ENCODE results near the gene NFIB. TPM values are rescaled to one million over a fixed set of nuclear protein-coding genes. Genes with fewer than 3 reads are reported as not detected.

NFIB gene
- total RNA-seq, 1 donor from 2014 or later: 66.3 TPM

GRCh38 chr9:14245901-14246525 lies 67.9 kb downstream of the NFIB start:
- Mint-ChIP-seq H3K27me3 (ENCODE audit: low read depth) (no peaks in the 10 kb centered on the region), H3K4me1 (ENCODE audit: low read depth) (peaks cover 64% of the 10 kb centered on the region), H3K36me3 (ENCODE audit: low read depth) (no peaks in the 10 kb centered on the region), H3K9me3 (ENCODE audit: low read depth) (no peaks in the 10 kb centered on the region), H3K4me3 (ENCODE audit: unreplicated experiment) (no peak overlapping the region), H3K27ac (ENCODE audit: unreplicated experiment) (peak overlapping the region; percentile 76)
- TF ChIP-seq CTCF (IDR thresholded peaks at IDR 0.05): no peak
- DNase-seq (ENCODE audit: low spot score): no peak

GRCh38 chr9:14243514-14244042 lies 70.4 kb downstream of the NFIB start:
- Mint-ChIP-seq H3K4me3 (ENCODE audit: unreplicated experiment) (no peak overlapping the region), H3K27ac (ENCODE audit: unreplicated experiment) (no peak overlapping the region)
- no peak for DNase-seq (ENCODE audit: low spot score)

GRCh38 chr9:14242150-14242805 lies 71.7 kb downstream of the NFIB start:
- peaks cover 71% of the 10 kb centered on the region for H3K4me1 Mint-ChIP-seq (ENCODE audit: low read depth)
- no peak for DNase-seq (ENCODE audit: low spot score)
- TF ChIP-seq CTCF (IDR thresholded peaks at IDR 0.05): no peak
- no peak overlapping the region for H3K27ac Mint-ChIP-seq (ENCODE audit: unreplicated experiment)
- no peaks in the 10 kb centered on the region for H3K36me3 Mint-ChIP-seq (ENCODE audit: low read depth)
- no peak overlapping the region for H3K4me3 Mint-ChIP-seq (ENCODE audit: unreplicated experiment)
- H3K9me3 Mint-ChIP-seq (ENCODE audit: low read depth): no peaks in the 10 kb centered on the region
- H3K27me3 Mint-ChIP-seq (ENCODE audit: low read depth): no peaks in the 10 kb centered on the region

More at GRCh38 chr9:14243514-14244042, 70.4 kb downstream of the NFIB start:
- peaks cover 62% of the 10 kb centered on the region for H3K4me1 Mint-ChIP-seq (ENCODE audit: low read depth)
- no peaks in the 10 kb centered on the region for H3K9me3 Mint-ChIP-seq (ENCODE audit: low read depth)
- H3K27me3 Mint-ChIP-seq (ENCODE audit: low read depth): no peaks in the 10 kb centered on the region
- H3K36me3 Mint-ChIP-seq (ENCODE audit: low read depth): no peaks in the 10 kb centered on the region
- TF ChIP-seq CTCF (IDR thresholded peaks at IDR 0.05): no peak

GRCh38 chr9:14240537-14240936 lies 73.4 kb downstream of the NFIB start:
- Mint-ChIP-seq H3K4me3 (ENCODE audit: unreplicated experiment) (no peak overlapping the region), H3K9me3 (ENCODE audit: low read depth) (no peaks in the 10 kb centered on the region), H3K36me3 (ENCODE audit: low read depth) (no peaks in the 10 kb centered on the region), H3K27me3 (ENCODE audit: low read depth) (no peaks in the 10 kb centered on the region), H3K27ac (ENCODE audit: unreplicated experiment) (no peak overlapping the region), H3K4me1 (ENCODE audit: low read depth) (peaks cover 56% of the 10 kb centered on the region)
- DNase-seq (ENCODE audit: low spot score): no peak
- TF ChIP-seq CTCF (IDR thresholded peaks at IDR 0.05): no peak

GRCh38 chr9:14238518-14238917 lies 75.4 kb downstream of the NFIB start:
- Mint-ChIP-seq H3K36me3 (ENCODE audit: low read depth) (peaks cover 2% of the 10 kb centered on the region), H3K4me3 (ENCODE audit: unreplicated experiment) (no peak overlapping the region), H3K9me3 (ENCODE audit: low read depth) (no peaks in the 10 kb centered on the region), H3K27me3 (ENCODE audit: low read depth) (no peaks in the 10 kb centered on the region), H3K27ac (ENCODE audit: unreplicated experiment) (no peak overlapping the region), H3K4me1 (ENCODE audit: low read depth) (peaks cover 41% of the 10 kb centered on the region)
- no peak for DNase-seq (ENCODE audit: low spot score)
- no peak for TF ChIP-seq CTCF (IDR thresholded peaks at IDR 0.05)
